Endothelial cell of umbilical vein (primary cell): Measurements from ENCODE around the gene AQP3. TPM values are rescaled to one million over a fixed set of nuclear protein-coding genes. Genes with fewer than 3 reads are reported as not detected.

Source experiments
- BruUV-seq: library from RNA; stranded (reverse); fragments of 400-500 nt; replicated peaks from 2 replicates; lab custom pipeline; 2021; lab: Mats Ljungman, UMichigan
- CTCF ChIA-PET: fragments of 300-600, 350-600 bp; sonication (Branson Sonifier 250); formaldehyde crosslinking; loops from one replicate; lab custom pipeline; 2021; ENCODE audit warnings: antibody characterized with exemption, inconsistent platforms; lab: Charles Lee
- POLR2A ChIA-PET: fragments of 300-600, 350-600 bp; sonication (Branson Sonifier 250); formaldehyde crosslinking; loops from one replicate; lab custom pipeline; 2021; ENCODE audit warnings: antibody characterized with exemption, inconsistent platforms; lab: Charles Lee
- DNase-seq: peaks from one replicate; pipeline ENCODE4 v3.0.0-alpha.2; 2011; ENCODE audit warnings: low read depth, low spot score
- FAIRE-seq: peaks from 2 replicates; lab custom pipeline; 2011; peaks lifted over from hg19 to GRCh38; lab: Jason Lieb, UNC
- H2AFZ ChIP-seq: 2 replicates; pipeline ENCODE4 v1.6.0; 2012; ENCODE audit warnings: low read depth, low read length, control low read depth, inconsistent platforms
- H3K27ac ChIP-seq: 2 replicates; pipeline ENCODE4 v1.5.1; 2011; ENCODE audit warnings: low read depth, mild to moderate bottlenecking, control low read depth, low read length, moderate library complexity; ENCODE audit not compliant: insufficient read depth
- H3K27me3 ChIP-seq, 2 experiments: 2 replicates each; pipeline versions ENCODE4 v1.6.0 to v1.6.1; 2011; ENCODE audit warnings: low read length in 2 of 2, mixed read lengths in 1 of 2; ENCODE audit not compliant: control insufficient read depth in 2 of 2, insufficient read depth in 2 of 2
- H3K36me3 ChIP-seq, 2 experiments: 2 replicates in 1 of 2; 3 replicates in 1 of 2; pipeline ENCODE4 v1.5.1; 2011; ENCODE audit warnings: low read length in 2 of 2, mild to moderate bottlenecking in 1 of 2, moderate library complexity in 1 of 2; ENCODE audit not compliant: control insufficient read depth in 2 of 2, insufficient read depth in 2 of 2; ENCODE audit errors: extremely low read depth in 1 of 2
- H3K4me1 ChIP-seq: 3 replicates; pipeline ENCODE4 v1.5.1; 2011; ENCODE audit warnings: mild to moderate bottlenecking, low read length; ENCODE audit not compliant: control insufficient read depth, insufficient read depth; ENCODE audit errors: extremely low read depth
- H3K4me2 ChIP-seq: 2 replicates; pipeline ENCODE4 v1.6.1; 2011; ENCODE audit warnings: low read length, control low read depth, mixed read lengths; ENCODE audit not compliant: insufficient read depth
- H3K4me3 ChIP-seq, 3 experiments: fragments of 200-600 bp in 1 of 3; sonication (generic), shearing (Covaris generic) in 1 of 3; replicated peaks in 1 of 3; 2 replicates each; pipeline ENCODE4 v1.5.1; 2011 to 2016; ENCODE audit warnings: control low read depth in 3 of 3, low read length in 3 of 3, mild to moderate bottlenecking in 2 of 3, inconsistent platforms in 1 of 3, low read depth in 1 of 3, moderate library complexity in 1 of 3; ENCODE audit not compliant: insufficient read depth in 1 of 3
- H3K79me2 ChIP-seq: 2 replicates; pipeline ENCODE4 v1.6.0; 2012; ENCODE audit warnings: low read length, inconsistent platforms; ENCODE audit not compliant: control insufficient read depth, insufficient read depth
- H3K9ac ChIP-seq: replicated peaks from 2 replicates; pipeline ENCODE3; 2011; ENCODE audit warnings: low read length, control low read depth; ENCODE audit not compliant: insufficient read depth; ENCODE audit errors: extremely low read depth
- H3K9me1 ChIP-seq: replicated peaks from 3 replicates; pipeline ENCODE4 v1.6.0; 2011; ENCODE audit warnings: mild to moderate bottlenecking, low read length; ENCODE audit not compliant: control insufficient read depth, insufficient read depth; ENCODE audit errors: extremely low read depth
- H3K9me3 ChIP-seq: replicated peaks from 2 replicates; pipeline ENCODE4 v1.5.1; 2012; ENCODE audit warnings: low read length, inconsistent platforms; ENCODE audit not compliant: control insufficient read depth, insufficient read depth
- H4K20me1 ChIP-seq: replicated peaks from 2 replicates; pipeline ENCODE3; 2011; ENCODE audit warnings: mild to moderate bottlenecking, low read length; ENCODE audit not compliant: control insufficient read depth, insufficient read depth; ENCODE audit errors: extremely low read depth
- EZH2 ChIP-seq: IDR thresholded peaks from 2 replicates; pipeline ENCODE4 v1.6.1; 2012; ENCODE audit warnings: borderline replicate concordance, low read depth, mild to moderate bottlenecking, moderate library complexity, low read length, inconsistent platforms; ENCODE audit not compliant: severe bottlenecking
- FOS ChIP-seq: IDR thresholded peaks from 2 replicates; pipeline ENCODE4 v1.6.1; 2011; ENCODE audit warnings: mild to moderate bottlenecking, low read length, moderate library complexity, borderline replicate concordance; ENCODE audit not compliant: insufficient read depth
- GATA2 ChIP-seq: IDR thresholded peaks from 2 replicates; pipeline ENCODE4 v1.7.0; 2011; ENCODE audit warnings: low read depth, mild to moderate bottlenecking, moderate library complexity, mixed read lengths, low read length; ENCODE audit not compliant: insufficient read length, insufficient read depth
- JUN ChIP-seq: IDR thresholded peaks from 2 replicates; pipeline ENCODE4 v1.6.1; 2011; ENCODE audit warnings: borderline replicate concordance, low read depth; ENCODE audit not compliant: insufficient read length, insufficient read depth
- MAX ChIP-seq: IDR thresholded peaks from 2 replicates; pipeline ENCODE4 v1.6.1; 2011; ENCODE audit not compliant: insufficient read depth, insufficient read length
- MYC ChIP-seq: IDR thresholded peaks from one replicate; pipeline ENCODE4 v1.6.1; 2011; ENCODE audit warnings: mild to moderate bottlenecking, low read depth, low read length
- POLR2A ChIP-seq: IDR thresholded peaks from 2 replicates; pipeline ENCODE4 v1.6.1; 2012; ENCODE audit warnings: low read depth, mild to moderate bottlenecking, control low read depth, low read length
- POLR2AphosphoS5 ChIP-seq: IDR thresholded peaks from 2 replicates; pipeline ENCODE4 v1.6.1; 2012; ENCODE audit warnings: low read depth, mild to moderate bottlenecking, control low read depth, low read length, moderate library complexity; ENCODE audit not compliant: insufficient read depth
- dilution Hi-C: fragments of 300-500 bp; cut with MboI; formaldehyde crosslinking; loops from one replicate; pipeline ENCODE4 v1.15.0; 2019; ENCODE audit warnings: low sequenced_read_pairs; ENCODE audit not compliant: extremely low pct_ligation_motif_present
- intact Hi-C: fragments of 100-400 bp; cut with micrococcal nuclease; formaldehyde crosslinking; loops from one replicate; pipeline ENCODE4 v1.10.0; 2022
- polyA plus RNA-seq, 4 experiments: library from polyadenylated mRNA; depleted of rRNA in 3 of 4; stranded (reverse) in 3 of 4; unstranded in 1 of 4; fragments of >200 nt; gene quantifications; 2 replicates each; pipeline versions ENCODE4 v1.2.1 to v1.2.3, GENCODE V29; 2011 to 2012; ENCODE audit warnings: missing spikeins in 1 of 4
- total RNA-seq: library from RNA; stranded (reverse); gene quantifications from 2 replicates; pipeline ENCODE4 v1.2.3, GENCODE V29; 2021
- TF ChIP-seq, protein P1 (sequence below), 2 donors: IDR thresholded peaks; 1 replicate in 1 of 2; 2 replicates in 1 of 2; pipeline ENCODE4 v1.5.1; 2011; ENCODE audit warnings: low read length in 2 of 2, mild to moderate bottlenecking in 2 of 2, moderate library complexity in 2 of 2, control low read depth in 1 of 2, inconsistent platforms in 1 of 2, low read depth in 1 of 2; ENCODE audit not compliant: insufficient read depth in 1 of 2; ENCODE audit errors: extremely low read depth in 1 of 2

The AQP3 gene
- total and polyA plus RNA-seq, 2 donors (not counting 3 experiments of a cell fraction or from before 2014, with no cell fraction given) = 0.93 to 1.8 TPM

DNA sequence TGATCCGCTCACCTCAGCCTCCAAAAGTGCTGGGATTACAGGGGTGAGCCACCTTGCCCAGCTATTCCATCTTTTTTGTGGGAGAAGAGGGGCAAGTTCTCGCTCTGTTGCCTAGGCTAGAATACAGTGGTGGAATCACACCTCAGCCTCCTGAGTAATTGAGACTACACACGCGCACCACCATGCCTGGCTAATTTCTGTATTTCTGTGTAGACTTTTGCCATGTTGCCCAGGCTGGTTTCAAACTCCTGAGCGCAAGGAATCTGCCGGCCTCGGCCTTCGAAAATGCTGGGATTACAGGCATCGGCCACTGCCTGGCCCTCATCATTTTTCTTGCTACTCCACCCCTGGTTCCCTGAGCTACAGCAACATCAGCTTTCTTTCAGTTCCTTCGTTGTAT is 29.1 kb upstream of the AQP3 start:
- Histone ChIP-seq H3K9me1 (no peaks in the 10 kb centered on the region), H3K9ac (no peak overlapping the region), H3K79me2 (peaks cover 18% of the 10 kb centered on the region), H2AFZ (no peak overlapping the region), H3K27ac (no peak overlapping the region), H3K36me3 (peaks cover 0 to 7% of the 10 kb centered on the region in 2 experiments), H4K20me1 (no peaks in the 10 kb centered on the region), H3K4me1 (peaks cover 15% of the 10 kb centered on the region), H3K9me3 (no peaks in the 10 kb centered on the region), H3K4me2 (no peak overlapping the region), H3K27me3 (no peaks in the 10 kb centered on the region), H3K4me3 (no peak overlapping the region)
- intact Hi-C loops = no loop called here
- POLR2A ChIA-PET = no interaction called here
- dilution Hi-C loops = no loop called here
- TF ChIP-seq GATA2 = no peak
- no peak for TF ChIP-seq FOS
- TF ChIP-seq POLR2A = no peak
- no peak for TF ChIP-seq JUN
- no peak for TF ChIP-seq POLR2AphosphoS5
- TF ChIP-seq MYC = no peak
- no peak for TF ChIP-seq EZH2
- no peak for TF ChIP-seq MAX
- no peak for DNase-seq
- CTCF ChIA-PET = interaction anchor here (1.4 to 2.9 kb wide), 3 partner anchors 10 to 147 kb away, joined by 3 to 16 read pairs (median 9); no protein-coding TSS in a partner anchor
- FAIRE-seq = no peak
- BruUV-seq = no TSS peak

DNA sequence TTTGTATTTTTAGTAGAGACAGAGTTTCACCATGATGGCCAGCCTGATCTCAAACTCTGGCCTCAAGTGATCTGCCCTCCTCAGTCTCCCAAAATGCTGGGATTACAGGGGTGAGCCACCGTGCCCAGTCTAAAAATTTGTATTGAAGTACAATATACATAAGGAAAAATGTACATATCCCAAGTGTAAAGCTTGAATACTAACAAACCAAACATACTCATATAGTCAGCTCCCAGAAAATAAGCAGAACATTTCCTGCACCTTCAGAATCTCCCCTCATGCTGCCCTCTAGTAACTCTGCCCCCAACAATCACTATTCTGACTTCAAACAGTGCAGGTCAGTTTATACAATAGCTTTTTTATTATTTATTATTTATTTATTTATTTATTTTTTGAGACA is 28.0 kb upstream of the AQP3 start:
- H2AFZ ChIP-seq = no peak overlapping the region
- no peak overlapping the region for H3K9ac ChIP-seq
- H3K9me3 ChIP-seq = no peaks in the 10 kb centered on the region
- no peak overlapping the region for H3K27ac ChIP-seq
- peaks cover 20% of the 10 kb centered on the region for H3K79me2 ChIP-seq
- peaks cover 15% of the 10 kb centered on the region for H3K4me1 ChIP-seq
- POLR2A ChIA-PET = no interaction called here
- H4K20me1 ChIP-seq = no peaks in the 10 kb centered on the region
- intact Hi-C loops = no loop called here
- DNase-seq = no peak
- no TSS peak for BruUV-seq
- H3K4me2 ChIP-seq = no peak overlapping the region
- H3K4me3 ChIP-seq = no peak overlapping the region
- H3K36me3 ChIP-seq = peaks cover 0 to 11% of the 10 kb centered on the region in 2 experiments
- H3K9me1 ChIP-seq = no peaks in the 10 kb centered on the region
- no peak for FAIRE-seq
- CTCF ChIA-PET = interaction anchor here (1.1 to 5.1 kb wide), 6 partner anchors 9 to 149 kb away, joined by 3 to 49 read pairs (median 12); no protein-coding TSS in a partner anchor
- H3K27me3 ChIP-seq = no peaks in the 10 kb centered on the region
- TF ChIP-seq, protein P1, sequence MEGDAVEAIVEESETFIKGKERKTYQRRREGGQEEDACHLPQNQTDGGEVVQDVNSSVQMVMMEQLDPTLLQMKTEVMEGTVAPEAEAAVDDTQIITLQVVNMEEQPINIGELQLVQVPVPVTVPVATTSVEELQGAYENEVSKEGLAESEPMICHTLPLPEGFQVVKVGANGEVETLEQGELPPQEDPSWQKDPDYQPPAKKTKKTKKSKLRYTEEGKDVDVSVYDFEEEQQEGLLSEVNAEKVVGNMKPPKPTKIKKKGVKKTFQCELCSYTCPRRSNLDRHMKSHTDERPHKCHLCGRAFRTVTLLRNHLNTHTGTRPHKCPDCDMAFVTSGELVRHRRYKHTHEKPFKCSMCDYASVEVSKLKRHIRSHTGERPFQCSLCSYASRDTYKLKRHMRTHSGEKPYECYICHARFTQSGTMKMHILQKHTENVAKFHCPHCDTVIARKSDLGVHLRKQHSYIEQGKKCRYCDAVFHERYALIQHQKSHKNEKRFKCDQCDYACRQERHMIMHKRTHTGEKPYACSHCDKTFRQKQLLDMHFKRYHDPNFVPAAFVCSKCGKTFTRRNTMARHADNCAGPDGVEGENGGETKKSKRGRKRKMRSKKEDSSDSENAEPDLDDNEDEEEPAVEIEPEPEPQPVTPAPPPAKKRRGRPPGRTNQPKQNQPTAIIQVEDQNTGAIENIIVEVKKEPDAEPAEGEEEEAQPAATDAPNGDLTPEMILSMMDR (IDR thresholded peaks at IDR 0.05; ENCODE audit: extremely low read depth in 1 of 2, insufficient read depth in 1 of 2, low read depth in 1 of 2, low read length in 2 of 2) = no peak
- TF ChIP-seq MYC = no peak
- TF ChIP-seq POLR2A = no peak
- no peak for TF ChIP-seq POLR2AphosphoS5
- no peak for TF ChIP-seq MAX
- dilution Hi-C loops = no loop called here
